ENCODE results near the gene AVEN.

The AVEN gene

GRCh38 chr15:33844186-33844585 is 194.8 kb downstream of the AVEN start:
- no peaks in the 10 kb centered on the region for H3K27me3 Mint-ChIP-seq (ENCODE audit: low read depth)
- H3K4me3 Mint-ChIP-seq: no peak overlapping the region
- H3K36me3 Mint-ChIP-seq (ENCODE audit: low read depth): no peaks in the 10 kb centered on the region
- TF ChIP-seq CTCF (IDR thresholded peaks at IDR 0.05; ENCODE audit: unreplicated experiment in 3 of 3): no peak
- H3K9me3 Mint-ChIP-seq: no peaks in the 10 kb centered on the region
- H3K4me1 Mint-ChIP-seq: no peaks in the 10 kb centered on the region
- no peak overlapping the region for H3K27ac Mint-ChIP-seq

- Mint-ChIP-seq H3K4me3 (no peak overlapping the region), H3K27ac (no peak overlapping the region), H3K9me3 (no peaks in the 10 kb centered on the region), H3K27me3 (ENCODE audit: low read depth) (no peaks in the 10 kb centered on the region), H3K36me3 (ENCODE audit: low read depth) (no peaks in the 10 kb centered on the region), H3K4me1 (peaks cover under 1% of the 10 kb centered on the region)
- no peak for TF ChIP-seq CTCF (IDR thresholded peaks at IDR 0.05; ENCODE audit: unreplicated experiment in 3 of 3)
These were observed 198.4 kb downstream of the AVEN start for GRCh38 chr15:33840615-33841014.

GRCh38 chr15:33839540-33839939 is 199.5 kb downstream of the AVEN start:
- peaks cover 9% of the 10 kb centered on the region for H3K4me1 Mint-ChIP-seq
- no peaks in the 10 kb centered on the region for H3K9me3 Mint-ChIP-seq
- no peak for TF ChIP-seq CTCF (IDR thresholded peaks at IDR 0.05; ENCODE audit: unreplicated experiment in 3 of 3)
- no peak overlapping the region for H3K27ac Mint-ChIP-seq
- no peak overlapping the region for H3K4me3 Mint-ChIP-seq
- H3K36me3 Mint-ChIP-seq (ENCODE audit: low read depth): no peaks in the 10 kb centered on the region
- no peaks in the 10 kb centered on the region for H3K27me3 Mint-ChIP-seq (ENCODE audit: low read depth)

GRCh38 chr15:33837294-33837693 is 201.7 kb downstream of the AVEN start:
- no peak for TF ChIP-seq CTCF (IDR thresholded peaks at IDR 0.05; ENCODE audit: unreplicated experiment in 3 of 3)
- Mint-ChIP-seq H3K4me1 (peaks cover 13% of the 10 kb centered on the region), H3K27ac (no peak overlapping the region), H3K36me3 (ENCODE audit: low read depth) (no peaks in the 10 kb centered on the region), H3K27me3 (ENCODE audit: low read depth) (no peaks in the 10 kb centered on the region), H3K9me3 (no peaks in the 10 kb centered on the region), H3K4me3 (no peak overlapping the region)

DNA sequence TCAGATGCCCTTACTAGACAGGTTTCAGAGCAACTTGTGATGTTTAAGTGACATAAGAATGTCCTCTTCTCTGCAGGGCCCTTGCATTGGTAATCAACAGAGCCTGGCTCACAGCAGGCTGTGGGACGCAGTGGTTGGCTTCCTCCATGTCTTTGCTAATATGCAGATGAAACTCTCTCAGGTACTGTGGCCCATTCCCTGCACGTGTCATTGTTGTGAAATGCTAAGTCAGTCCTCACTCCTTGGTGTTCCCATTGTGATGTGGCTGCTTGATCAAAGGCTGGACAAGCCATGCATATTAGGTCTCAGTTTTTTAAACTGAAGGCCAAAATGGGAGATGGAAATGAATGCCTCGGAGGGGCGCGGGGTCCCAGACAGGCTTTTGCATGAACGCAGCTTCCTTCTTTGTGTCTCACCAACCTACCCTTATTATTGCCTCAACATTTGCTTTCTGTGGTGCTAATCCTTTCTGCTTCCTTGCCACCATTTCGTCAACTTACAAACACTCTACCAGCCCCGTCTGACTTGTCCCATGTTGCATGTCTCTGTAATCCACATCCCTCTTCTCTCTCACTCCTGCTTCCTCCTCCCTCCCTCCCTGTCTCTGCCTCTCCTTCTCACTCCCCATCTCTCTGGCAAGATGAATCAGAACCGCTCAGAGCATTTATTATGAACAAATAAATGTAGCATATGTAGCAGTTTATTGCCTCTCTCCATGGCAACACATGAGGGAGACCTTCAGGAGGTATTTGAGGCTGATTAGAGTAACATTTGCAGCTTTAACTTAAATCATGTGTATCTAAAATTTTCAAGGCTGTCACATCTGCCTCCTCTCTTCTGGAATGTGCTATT is 203.9 kb downstream of the AVEN start:
- Mint-ChIP-seq H3K27me3 (ENCODE audit: low read depth) (no peaks in the 10 kb centered on the region), H3K4me3 (no peak overlapping the region), H3K27ac (peak overlapping the region in 1 of 3 experiments; percentile 10), H3K4me1 (peaks cover 13% of the 10 kb centered on the region), H3K36me3 (ENCODE audit: low read depth) (no peaks in the 10 kb centered on the region), H3K9me3 (no peaks in the 10 kb centered on the region)
- no peak for TF ChIP-seq CTCF (IDR thresholded peaks at IDR 0.05; ENCODE audit: unreplicated experiment in 3 of 3)

DNA sequence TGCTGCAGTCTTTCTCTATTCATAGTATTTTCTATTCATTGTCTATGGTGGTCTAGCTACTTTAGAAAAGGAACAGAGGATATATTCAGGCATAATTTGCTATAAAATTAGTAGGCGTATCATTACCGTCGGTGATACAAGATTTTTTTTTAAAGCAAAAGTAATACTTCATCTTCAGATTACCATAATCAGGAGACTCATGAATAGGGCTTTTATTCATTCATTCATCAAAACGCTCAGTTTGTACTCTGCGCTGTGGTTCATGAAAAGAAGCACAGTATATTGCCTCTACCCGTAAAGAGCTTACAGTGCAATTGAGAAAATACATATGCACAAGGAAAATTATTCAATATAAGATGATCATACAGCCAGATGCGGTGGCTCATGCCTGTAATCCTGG is 207.4 kb downstream of the AVEN start:
- no peak overlapping the region for H3K27ac Mint-ChIP-seq
- H3K4me3 Mint-ChIP-seq: no peak overlapping the region
- no peaks in the 10 kb centered on the region for H3K36me3 Mint-ChIP-seq (ENCODE audit: low read depth)
- no peaks in the 10 kb centered on the region for H3K27me3 Mint-ChIP-seq (ENCODE audit: low read depth)
- H3K9me3 Mint-ChIP-seq: no peaks in the 10 kb centered on the region
- no peak for TF ChIP-seq CTCF (IDR thresholded peaks at IDR 0.05; ENCODE audit: unreplicated experiment in 3 of 3)
- H3K4me1 Mint-ChIP-seq: peaks cover 13% of the 10 kb centered on the region

All from nephron (organoid).